HepG2 (cell line): Measurements from ENCODE around the gene ODC1. TPM values are rescaled to one million over a fixed set of nuclear protein-coding genes. Genes with fewer than 3 reads are reported as not detected.

Experiments used
- ARID5B ChIP-seq: IDR thresholded peaks from 2 replicates; pipeline ENCODE4 v1.4.0; 2020; ENCODE audit warnings: mild to moderate bottlenecking, missing genetic modification reagents
- CENPT ChIP-seq: sonication (generic); formaldehyde crosslinking; IDR thresholded peaks from 2 replicates; pipeline ENCODE4 v1.8.0; 2022; ENCODE audit warnings: low read depth, mild to moderate bottlenecking, moderate library complexity, missing genetic modification reagents
- GABPB1 ChIP-seq: IDR thresholded peaks from 2 replicates; pipeline ENCODE4 v1.6.1; 2016; ENCODE audit warnings: mild to moderate bottlenecking, missing genetic modification reagents, moderate library complexity, missing compliant biosample characterization
- HES4 ChIP-seq: sonication (generic); formaldehyde crosslinking; IDR thresholded peaks from 2 replicates; pipeline ENCODE4 v1.9.0; 2021; ENCODE audit warnings: mild to moderate bottlenecking, missing genetic modification reagents, borderline replicate concordance
- JUND ChIP-seq: sonication (generic); formaldehyde crosslinking; IDR thresholded peaks from 2 replicates; pipeline ENCODE4 v1.8.0; 2022; ENCODE audit warnings: mild to moderate bottlenecking, missing genetic modification reagents
- MIER2 ChIP-seq: IDR thresholded peaks from 2 replicates; pipeline ENCODE4 v1.6.1; 2016; ENCODE audit warnings: missing biosample characterization, missing genetic modification reagents
- MXI1 ChIP-seq: IDR thresholded peaks from 3 replicates; pipeline ENCODE4 v1.6.1; 2012; ENCODE audit warnings: low read depth, low read length, inconsistent platforms, borderline replicate concordance
- NONO ChIP-seq, 2 experiments: fragments of 450-650 bp in 1 of 2; sonication (generic) in 1 of 2; formaldehyde crosslinking in 1 of 2; IDR thresholded peaks in 1 of 2; conservative IDR thresholded peaks in 1 of 2; 2 replicates each; pipeline versions ENCODE4 v1.6.1 to v1.8.0; 2017 to 2022; ENCODE audit warnings: mild to moderate bottlenecking in 1 of 2, missing genetic modification reagents in 1 of 2, moderate library complexity in 1 of 2
- SATB2 ChIP-seq: sonication (generic); formaldehyde crosslinking; IDR thresholded peaks from 2 replicates; pipeline ENCODE4 v1.5.0; 2020; ENCODE audit warnings: missing genetic modification reagents
- TFE3 ChIP-seq: IDR thresholded peaks from 2 replicates; pipeline ENCODE4 v1.6.1; 2016
- THAP9 ChIP-seq: sonication (generic); formaldehyde crosslinking; IDR thresholded peaks from 2 replicates; pipeline ENCODE4; 2020; ENCODE audit warnings: missing genetic modification reagents, mild to moderate bottlenecking, borderline replicate concordance
- TSC22D2 ChIP-seq: sonication (generic); formaldehyde crosslinking; IDR thresholded peaks from 2 replicates; pipeline ENCODE4 v1.5.1; 2020; ENCODE audit warnings: missing genetic modification reagents, mild to moderate bottlenecking, borderline replicate concordance
- ZBTB7B ChIP-seq: sonication (generic); formaldehyde crosslinking; IDR thresholded peaks from 2 replicates; pipeline ENCODE4 v1.4.0; 2020; ENCODE audit warnings: missing genetic modification reagents
- ZNF343 ChIP-seq: sonication (generic); formaldehyde crosslinking; IDR thresholded peaks from 2 replicates; pipeline ENCODE4 v1.4.0; 2020; ENCODE audit warnings: mild to moderate bottlenecking, missing genetic modification reagents
- ZNF567 ChIP-seq: sonication (generic); formaldehyde crosslinking; IDR thresholded peaks from 2 replicates; pipeline ENCODE4 v1.8.1; 2023; ENCODE audit warnings: mild to moderate bottlenecking, missing genetic modification reagents, borderline replicate concordance
- ZSCAN22 ChIP-seq: sonication (generic); formaldehyde crosslinking; IDR thresholded peaks from 2 replicates; pipeline ENCODE4 v1.4.0; 2020; ENCODE audit warnings: mild to moderate bottlenecking, missing genetic modification reagents
- ZUFSP ChIP-seq: sonication (generic); formaldehyde crosslinking; IDR thresholded peaks from 2 replicates; pipeline ENCODE4 v1.9.0; 2021; ENCODE audit warnings: missing genetic modification reagents, mild to moderate bottlenecking, borderline replicate concordance
- polyA plus RNA-seq, 8 experiments: library from polyadenylated mRNA; depleted of rRNA in 3 of 8; stranded (reverse) in 7 of 8; unstranded in 1 of 8; fragments of >200 nt; fragmentation: Illumina TruSeq in 4 of 8; extraction: Trizol in 4 of 8; gene quantifications; 2 replicates each; pipeline versions ENCODE4 v1.2.1 to v1.2.3, GENCODE V29; 2011 to 2016; ENCODE audit warnings: low read depth in 4 of 8, missing spikeins in 1 of 8, mixed read lengths in 1 of 8; ENCODE audit not compliant: insufficient read depth in 1 of 8
- total RNA-seq, 5 experiments: library from RNA; depleted of rRNA; stranded (reverse); fragments of >200 nt; fragmentation: Illumina TruSeq; extraction: Trizol; gene quantifications; 2 replicates each; pipeline ENCODE4 v1.2.3, GENCODE V29; 2016; ENCODE audit warnings: low read depth in 1 of 5

Gene ODC1
- total and polyA plus RNA-seq, 2 of the 13 experiments (the other 11 are each of a cell fraction or from before 2014, with no cell fraction given): 142 to 371 TPM

- peak; percentile 42; the same call in 1 of the 2 replicates for TF ChIP-seq ARID5B
- TF ChIP-seq ZNF343 (CRISPR knock-in tag): no peak
- no peak for TF ChIP-seq ZUFSP (CRISPR knock-in tag)
- TF ChIP-seq JUND: no peak
- no peak for TF ChIP-seq ZSCAN22
- peak; percentile 89; the same call in 1 of the 2 replicates for TF ChIP-seq TSC22D2 (CRISPR knock-in tag)
- no peak for TF ChIP-seq TFE3
- TF ChIP-seq MIER2: peak; percentile 53; the same call in 1 of the 2 replicates
- TF ChIP-seq ZNF567: peak; percentile 83; the same call in 1 of the 2 replicates
- TF ChIP-seq CENPT (CRISPR knock-in tag): no peak
- TF ChIP-seq SATB2 (CRISPR knock-in tag): no peak
- no peak for TF ChIP-seq HES4 (CRISPR knock-in tag)
- peak; percentile 47 for TF ChIP-seq GABPB1 (CRISPR knock-in tag)
- TF ChIP-seq NONO (IDR thresholded peaks at IDR 0.05): no peak
- TF ChIP-seq NONO (CRISPR knock-in tag; conservative IDR thresholded peaks at IDR 0.05): peak; percentile 75
- peak; percentile 90 for TF ChIP-seq ZBTB7B (CRISPR knock-in tag)
- TF ChIP-seq MXI1: peak; percentile 56; the same call in 1 of the 3 replicates
- TF ChIP-seq THAP9: no peak
Measured at GRCh38 chr2:10434886-10435819, 13.0 kb downstream of the ODC1 start (continued).
